ENCODE measurements around the gene KCTD1.
A peak's percentile ranks its signal among the peaks of the same experiment; 100 is the strongest.

KCTD1 gene

GRCh38 chr18:26549263-26550094 lies 1.1 kb upstream of the KCTD1 start:
- no peak for DNase-seq (ENCODE audit: low read depth in 4 of 4, low spot score in 1 of 4)

GRCh38 chr18:26547646-26548414 lies 523 bp downstream of the KCTD1 start:
- peak in 2 of 4 experiments; percentile 37 to 48 for DNase-seq (ENCODE audit: low read depth in 4 of 4, low spot score in 1 of 4)

- no peak for DNase-seq (ENCODE audit: low read depth in 4 of 4, low spot score in 1 of 4)
These were observed 1.3 kb downstream of the KCTD1 start for GRCh38 chr18:26546875-26547645.

GRCh38 chr18:26546170-26546874 lies 2.0 kb downstream of the KCTD1 start:
- DNase-seq (ENCODE audit: low read depth in 4 of 4, low spot score in 1 of 4): no peak

GRCh38 chr18:26545335-26546123 lies 2.8 kb downstream of the KCTD1 start:
- DNase-seq (ENCODE audit: low read depth in 4 of 4, low spot score in 1 of 4): no peak

- DNase-seq (ENCODE audit: low read depth in 4 of 4, low spot score in 1 of 4): no peak
These were observed 3.9 kb downstream of the KCTD1 start for GRCh38 chr18:26544451-26544850.

GRCh38 chr18:26543373-26543772 lies 5.0 kb downstream of the KCTD1 start:
- DNase-seq (ENCODE audit: low read depth in 4 of 4, low spot score in 1 of 4): no peak

GRCh38 chr18:26540043-26540628 lies 8.2 kb downstream of the KCTD1 start:
- no peak for DNase-seq (ENCODE audit: low read depth in 4 of 4, low spot score in 1 of 4)

- DNase-seq (ENCODE audit: low read depth in 4 of 4, low spot score in 1 of 4): no peak
These were observed 9.8 kb downstream of the KCTD1 start for GRCh38 chr18:26538524-26538923.

GRCh38 chr18:26536664-26537063 lies 11.7 kb downstream of the KCTD1 start:
- DNase-seq (ENCODE audit: low read depth in 4 of 4, low spot score in 1 of 4): no peak

GRCh38 chr18:26536032-26536431 lies 12.3 kb downstream of the KCTD1 start:
- DNase-seq (ENCODE audit: low read depth in 4 of 4, low spot score in 1 of 4): no peak

- DNase-seq (ENCODE audit: low read depth in 4 of 4, low spot score in 1 of 4): no peak
These were observed 12.7 kb downstream of the KCTD1 start for GRCh38 chr18:26535630-26536029.

GRCh38 chr18:26532367-26533340 lies 15.7 kb downstream of the KCTD1 start:
- no peak for DNase-seq (ENCODE audit: low read depth in 4 of 4, low spot score in 1 of 4)

- no peak for DNase-seq (ENCODE audit: low read depth in 4 of 4, low spot score in 1 of 4)
These were observed 16.6 kb downstream of the KCTD1 start for GRCh38 chr18:26531605-26532298.

- no peak for DNase-seq (ENCODE audit: low read depth in 4 of 4, low spot score in 1 of 4)
These were observed 21.5 kb downstream of the KCTD1 start for GRCh38 chr18:26526966-26527234.

GRCh38 chr18:26526128-26526965 lies 22.0 kb downstream of the KCTD1 start:
- DNase-seq (ENCODE audit: low read depth in 4 of 4, low spot score in 1 of 4): no peak
